Medulla oblongata (tissue), 1 donor: ENCODE data around the gene NR2F2.

Experiments used
- DNase-seq: peaks from one replicate; pipeline ENCODE4 v3.0.0-alpha.2; 2015; ENCODE audit errors: extremely low spot score

NR2F2 gene

GRCh38 chr15:96342406-96343112, 12.1 kb downstream of the NR2F2 start:
- no peak for DNase-seq

GRCh38 chr15:96343113-96344059, 12.9 kb downstream of the NR2F2 start:
- DNase-seq: no peak

GRCh38 chr15:96344060-96344705, 13.7 kb downstream of the NR2F2 start:
- DNase-seq: no peak

- DNase-seq: no peak
Measured at GRCh38 chr15:96344706-96345559, 14.4 kb downstream of the NR2F2 start.

- peak; percentile 94 for DNase-seq
Measured at GRCh38 chr15:96345560-96346399, 15.3 kb downstream of the NR2F2 start.

- no peak for DNase-seq
Measured at GRCh38 chr15:96346409-96346970, 16.0 kb downstream of the NR2F2 start.

GRCh38 chr15:96347181-96348111, 16.9 kb downstream of the NR2F2 start:
- no peak for DNase-seq

GRCh38 chr15:96348112-96349027, 17.9 kb downstream of the NR2F2 start:
- DNase-seq: no peak

- DNase-seq: no peak
Measured at GRCh38 chr15:96349034-96349856, 18.7 kb downstream of the NR2F2 start.

- no peak for DNase-seq
Measured at GRCh38 chr15:96349857-96350720, 19.6 kb downstream of the NR2F2 start.

GRCh38 chr15:96350934-96351724, 20.6 kb downstream of the NR2F2 start:
- no peak for DNase-seq

GRCh38 chr15:96351761-96352603, 21.5 kb downstream of the NR2F2 start:
- no peak for DNase-seq

GRCh38 chr15:96352604-96353405, 22.3 kb downstream of the NR2F2 start:
- DNase-seq: no peak
